Glutamatergic neuron (in vitro differentiated cells): ENCODE measurements around the gene GCG. TPM values are rescaled to one million over a fixed set of nuclear protein-coding genes. Genes with fewer than 3 reads are reported as not detected.

ENCODE experiments used
- DNase-seq: peaks from one replicate; pipeline ENCODE4 v3.0.0; 2022
- H3K27ac Mint-ChIP-seq: one replicate; pipeline ENCODE4 v1.8.0; 2020; ENCODE audit warnings: mild to moderate bottlenecking, mixed read lengths, inconsistent platforms; ENCODE audit not compliant: unreplicated experiment
- H3K27me3 Mint-ChIP-seq: one replicate; pipeline ENCODE4 v1.8.0; 2020; ENCODE audit warnings: mild to moderate bottlenecking, moderate library complexity, mixed read lengths, inconsistent platforms; ENCODE audit not compliant: unreplicated experiment
- H3K36me3 Mint-ChIP-seq: one replicate; pipeline ENCODE4 v1.8.0; 2020; ENCODE audit warnings: mild to moderate bottlenecking, mixed read lengths, inconsistent platforms; ENCODE audit not compliant: unreplicated experiment
- H3K4me1 Mint-ChIP-seq: one replicate; pipeline ENCODE4 v1.8.0; 2020; ENCODE audit warnings: mild to moderate bottlenecking, low read depth, mixed read lengths, inconsistent platforms; ENCODE audit not compliant: unreplicated experiment
- H3K4me3 Mint-ChIP-seq: one replicate; pipeline ENCODE4 v1.8.0; 2020; ENCODE audit warnings: mild to moderate bottlenecking, mixed read lengths, inconsistent platforms; ENCODE audit not compliant: unreplicated experiment
- H3K9me3 Mint-ChIP-seq: one replicate; pipeline ENCODE4 v1.8.0; 2020; ENCODE audit warnings: mild to moderate bottlenecking, moderate library complexity, mixed read lengths, inconsistent platforms; ENCODE audit not compliant: unreplicated experiment
- CTCF ChIP-seq: fragments of 200-600 bp; sonication (generic); IDR thresholded peaks from one replicate; pipeline ENCODE4 v1.5.0; 2021; ENCODE audit not compliant: partially characterized antibody, unreplicated experiment
- total RNA-seq: library from RNA; stranded (reverse); fragmentation: NEBNext Ultra II Directional; extraction: Animal tissue kit (Norgen Biotek cat#: 25700); gene quantifications from one replicate; pipeline ENCODE4 v1.2.1, GENCODE V29; 2021; ENCODE audit not compliant: unreplicated experiment

Gene GCG
- total RNA-seq, 1 donor from 2014 or later: not detected

- H3K36me3 Mint-ChIP-seq: no peaks in the 10 kb centered on the region
- H3K27me3 Mint-ChIP-seq: no peaks in the 10 kb centered on the region
- no peak overlapping the region for H3K27ac Mint-ChIP-seq
- TF ChIP-seq CTCF: no peak
- no peaks in the 10 kb centered on the region for H3K4me1 Mint-ChIP-seq
- no peaks in the 10 kb centered on the region for H3K9me3 Mint-ChIP-seq
- no peak for DNase-seq
- no peak overlapping the region for H3K4me3 Mint-ChIP-seq
Measured at GRCh38 chr2:162107361-162107901, 44.6 kb downstream of the GCG start.

- Mint-ChIP-seq H3K9me3 (no peaks in the 10 kb centered on the region), H3K4me1 (no peaks in the 10 kb centered on the region), H3K4me3 (no peak overlapping the region), H3K27me3 (no peaks in the 10 kb centered on the region), H3K36me3 (no peaks in the 10 kb centered on the region), H3K27ac (no peak overlapping the region)
- DNase-seq: no peak
- TF ChIP-seq CTCF: no peak
Measured at GRCh38 chr2:162106746-162107145, 45.3 kb downstream of the GCG start.

DNA sequence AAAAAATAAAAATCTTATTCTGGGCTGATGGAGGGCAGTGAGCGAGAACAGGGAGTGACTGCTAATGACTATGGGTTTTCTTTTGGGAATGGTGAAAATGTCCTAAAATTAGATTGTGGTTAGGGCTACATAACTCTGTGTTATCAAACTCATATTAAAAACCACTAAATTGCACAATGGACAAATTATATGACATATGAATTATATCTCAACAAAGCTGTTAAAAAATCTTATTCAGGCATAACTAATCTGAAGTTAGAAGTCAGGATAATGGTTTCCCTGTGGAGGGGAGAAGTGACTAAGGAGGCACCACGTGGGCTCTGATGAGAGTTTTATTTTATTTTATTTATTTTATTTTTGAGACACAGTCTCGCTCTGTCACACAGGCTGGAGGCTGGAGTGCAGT, 45.9 kb downstream of the GCG start:
- Mint-ChIP-seq H3K4me1 (no peaks in the 10 kb centered on the region), H3K36me3 (no peaks in the 10 kb centered on the region), H3K27me3 (no peaks in the 10 kb centered on the region), H3K9me3 (no peaks in the 10 kb centered on the region), H3K4me3 (no peak overlapping the region), H3K27ac (no peak overlapping the region)
- DNase-seq: no peak
- no peak for TF ChIP-seq CTCF

- Mint-ChIP-seq H3K36me3 (no peaks in the 10 kb centered on the region), H3K27ac (no peak overlapping the region), H3K4me1 (no peaks in the 10 kb centered on the region), H3K4me3 (no peak overlapping the region), H3K9me3 (no peaks in the 10 kb centered on the region), H3K27me3 (no peaks in the 10 kb centered on the region)
- TF ChIP-seq CTCF: no peak
- DNase-seq: no peak
Measured at GRCh38 chr2:162103443-162104009, 48.5 kb downstream of the GCG start.

DNA sequence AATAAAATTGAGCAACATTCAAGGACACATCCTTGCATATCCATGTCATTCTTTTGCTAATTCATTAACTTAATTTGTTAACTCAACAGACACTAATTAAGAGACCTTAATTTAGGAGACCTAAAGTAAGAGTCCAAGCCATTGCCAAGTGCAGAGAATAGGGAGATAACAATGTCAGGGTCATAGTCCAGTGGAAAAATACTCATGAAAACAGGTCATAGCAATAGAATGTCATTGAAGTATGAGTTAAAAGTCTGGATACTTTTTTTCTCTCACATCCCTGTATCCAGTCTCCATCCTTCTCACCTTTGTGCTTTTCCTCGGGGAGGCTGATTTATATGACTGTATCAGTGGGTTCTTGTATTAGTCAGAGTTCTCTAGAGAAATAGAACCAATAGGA, 51.5 kb downstream of the GCG start:
- Mint-ChIP-seq H3K4me3 (no peak overlapping the region), H3K27me3 (no peaks in the 10 kb centered on the region), H3K9me3 (no peaks in the 10 kb centered on the region), H3K27ac (no peak overlapping the region), H3K36me3 (no peaks in the 10 kb centered on the region), H3K4me1 (no peaks in the 10 kb centered on the region)
- DNase-seq: no peak
- TF ChIP-seq CTCF: no peak
